Neural progenitor cell (in vitro differentiated cells): Measurements from ENCODE around the gene WWOX. TPM values are rescaled to one million over a fixed set of nuclear protein-coding genes. Genes with fewer than 3 reads are reported as not detected.

ENCODE experiments used
- DNase-seq: peaks from one replicate; pipeline ENCODE4 v3.0.0-alpha.2; 2016; ENCODE audit warnings: low spot score
- H2AFZ ChIP-seq: fragments of 200-600 bp; sonication (generic); replicated peaks from 2 replicates; pipeline ENCODE4 v1.6.1; 2016; ENCODE audit warnings: antibody characterized with exemption
- H3F3A ChIP-seq: fragments of 200-600 bp; sonication (generic); 2 replicates; pipeline ENCODE4 v1.6.1; 2016; ENCODE audit warnings: antibody characterized with exemption, low read depth
- H3K27ac ChIP-seq: fragments of 200-600 bp; sonication (generic); 2 replicates; pipeline ENCODE4 v1.5.1; 2016; ENCODE audit warnings: mild to moderate bottlenecking
- H3K27me3 ChIP-seq: fragments of 200-600 bp; sonication (generic); 2 replicates; pipeline ENCODE4 v1.6.1; 2016; ENCODE audit warnings: mild to moderate bottlenecking, moderate library complexity
- H3K36me3 ChIP-seq: fragments of 200-600 bp; sonication (generic); 2 replicates; pipeline ENCODE4 v1.5.1; 2016
- H3K4me1 ChIP-seq: fragments of 200-600 bp; sonication (generic); 2 replicates; pipeline ENCODE4 v1.6.1; 2016; ENCODE audit warnings: mixed run types
- H3K4me2 ChIP-seq: fragments of 200-600 bp; sonication (generic); 2 replicates; pipeline ENCODE4 v1.6.1; 2016
- H3K4me3 ChIP-seq: fragments of 200-600 bp; sonication (generic); 2 replicates; pipeline ENCODE4 v1.5.1; 2016
- H3K79me2 ChIP-seq: fragments of 200-600 bp; sonication (generic); 2 replicates; pipeline ENCODE4 v1.6.1; 2016; ENCODE audit warnings: low read depth
- H3K9ac ChIP-seq: fragments of 200-600 bp; sonication (generic); 2 replicates; pipeline ENCODE4 v1.6.1; 2016
- H3K9me3 ChIP-seq: fragments of 200-600 bp; sonication (generic); 2 replicates; pipeline ENCODE4 v1.5.1; 2016; ENCODE audit warnings: low read depth
- H4K20me1 ChIP-seq: fragments of 200-600 bp; sonication (generic); 2 replicates; pipeline ENCODE4 v1.6.1; 2016; ENCODE audit warnings: low read depth
- H3K27ac Mint-ChIP-seq: 3 replicates; pipeline ENCODE4 v1.8.0; 2021; ENCODE audit warnings: mixed read lengths
- H3K27me3 Mint-ChIP-seq: 2 replicates; pipeline ENCODE4 v1.8.0; 2022; ENCODE audit warnings: low read depth, mild to moderate bottlenecking, inconsistent platforms, moderate library complexity, mixed read lengths; ENCODE audit not compliant: insufficient read depth
- H3K36me3 Mint-ChIP-seq: 3 replicates; pipeline ENCODE4 v1.8.0; 2021; ENCODE audit warnings: mixed read lengths
- H3K4me1 Mint-ChIP-seq: 3 replicates; pipeline ENCODE4 v1.8.0; 2021; ENCODE audit warnings: mixed read lengths
- H3K4me3 Mint-ChIP-seq: 3 replicates; pipeline ENCODE4 v1.8.0; 2021; ENCODE audit warnings: mild to moderate bottlenecking, moderate library complexity, mixed read lengths
- H3K9me3 Mint-ChIP-seq: 3 replicates; pipeline ENCODE4 v1.8.0; 2020; ENCODE audit warnings: mixed read lengths
- CTCF ChIP-seq: fragments of 200-600 bp; sonication (generic); IDR thresholded peaks from 2 replicates; pipeline ENCODE4 v1.5.1; 2017; ENCODE audit warnings: antibody characterized with exemption, mild to moderate bottlenecking
- EZH2 ChIP-seq: fragments of 200-600 bp; sonication (generic); IDR thresholded peaks from 2 replicates; pipeline ENCODE4 v1.6.1; 2017; ENCODE audit warnings: antibody characterized with exemption, mild to moderate bottlenecking, moderate library complexity
- EZH2phosphoT487 ChIP-seq: fragments of 200-600 bp; sonication (generic); IDR thresholded peaks from 2 replicates; pipeline ENCODE4 v1.6.1; 2017; ENCODE audit warnings: antibody characterized with exemption
- total RNA-seq: library from RNA; depleted of rRNA; stranded (reverse); fragments of >200 nt; gene quantifications from 2 replicates; pipeline ENCODE4 v1.2.3, GENCODE V29; 2015; ENCODE audit warnings: low replicate concordance

WWOX gene
- total RNA-seq, 1 donor from 2014 or later, result 63.7 TPM

- H3K4me3 ChIP-seq, result no peak overlapping the region
- peaks cover 8% of the 10 kb centered on the region for H3K4me1 Mint-ChIP-seq
- no peak for DNase-seq
These were observed 616.2 kb downstream of the WWOX start for GRCh38 chr16:78715673-78716072.

GRCh38 chr16:78718141-78718540 lies 618.7 kb downstream of the WWOX start:
- no peak overlapping the region for H3K4me3 ChIP-seq
- no peak overlapping the region for H3K4me2 ChIP-seq
- no peaks in the 10 kb centered on the region for H3F3A ChIP-seq
- no peak overlapping the region for H3K9ac ChIP-seq
- H3K36me3 ChIP-seq, result no peaks in the 10 kb centered on the region
- no peaks in the 10 kb centered on the region for H4K20me1 ChIP-seq
- H3K36me3 Mint-ChIP-seq, result no peaks in the 10 kb centered on the region
- DNase-seq, result no peak
- H3K27me3 ChIP-seq, result no peaks in the 10 kb centered on the region
- TF ChIP-seq EZH2 (no peak), CTCF (no peak), EZH2phosphoT487 (no peak)
- no peak overlapping the region for H2AFZ ChIP-seq
- no peaks in the 10 kb centered on the region for H3K9me3 ChIP-seq
- H3K4me1 Mint-ChIP-seq, result peaks cover 12% of the 10 kb centered on the region
- H3K27ac ChIP-seq, result no peak overlapping the region
- H3K4me3 Mint-ChIP-seq, result no peak overlapping the region
- H3K79me2 ChIP-seq, result no peaks in the 10 kb centered on the region
- H3K27ac Mint-ChIP-seq, result no peak overlapping the region
- H3K27me3 Mint-ChIP-seq, result no peaks in the 10 kb centered on the region
- peaks cover 2% of the 10 kb centered on the region for H3K9me3 Mint-ChIP-seq
- peaks cover 6% of the 10 kb centered on the region for H3K4me1 ChIP-seq

More at GRCh38 chr16:78715673-78716072, 616.2 kb downstream of the WWOX start:
- Histone ChIP-seq H3K36me3 (no peaks in the 10 kb centered on the region), H3K4me1 (peaks cover 6% of the 10 kb centered on the region), H3K27ac (no peak overlapping the region), H3K27me3 (no peaks in the 10 kb centered on the region), H3F3A (no peaks in the 10 kb centered on the region), H3K9ac (no peak overlapping the region), H2AFZ (no peak overlapping the region), H3K9me3 (no peaks in the 10 kb centered on the region), H4K20me1 (no peaks in the 10 kb centered on the region), H3K4me2 (no peak overlapping the region), H3K79me2 (no peaks in the 10 kb centered on the region)
- TF ChIP-seq CTCF (no peak), EZH2 (no peak), EZH2phosphoT487 (no peak)
- H3K9me3 Mint-ChIP-seq, result peaks cover 2% of the 10 kb centered on the region
- H3K4me3 Mint-ChIP-seq, result no peak overlapping the region
- H3K27ac Mint-ChIP-seq, result no peak overlapping the region
- H3K36me3 Mint-ChIP-seq, result no peaks in the 10 kb centered on the region
- peaks cover 2% of the 10 kb centered on the region for H3K27me3 Mint-ChIP-seq

- Mint-ChIP-seq H3K27me3 (no peaks in the 10 kb centered on the region), H3K36me3 (no peaks in the 10 kb centered on the region), H3K9me3 (peaks cover 4% of the 10 kb centered on the region), H3K27ac (no peak overlapping the region), H3K4me3 (no peak overlapping the region), H3K4me1 (peaks cover 12% of the 10 kb centered on the region)
- no peaks in the 10 kb centered on the region for H4K20me1 ChIP-seq
- H2AFZ ChIP-seq, result no peak overlapping the region
- TF ChIP-seq CTCF (no peak), EZH2phosphoT487 (no peak), EZH2 (no peak)
- no peak overlapping the region for H3K4me2 ChIP-seq
- H3K4me1 ChIP-seq, result peaks cover 6% of the 10 kb centered on the region
- H3F3A ChIP-seq, result no peaks in the 10 kb centered on the region
- no peaks in the 10 kb centered on the region for H3K27me3 ChIP-seq
- H3K27ac ChIP-seq, result no peak overlapping the region
- no peaks in the 10 kb centered on the region for H3K79me2 ChIP-seq
- H3K4me3 ChIP-seq, result no peak overlapping the region
- no peak for DNase-seq
- H3K9me3 ChIP-seq, result no peaks in the 10 kb centered on the region
- no peaks in the 10 kb centered on the region for H3K36me3 ChIP-seq
- H3K9ac ChIP-seq, result no peak overlapping the region
These were observed 621.0 kb downstream of the WWOX start for GRCh38 chr16:78720416-78720815.
